ENCODE data around the gene PRADC1. TPM values are rescaled to one million over a fixed set of nuclear protein-coding genes. Genes with fewer than 3 reads are reported as not detected.

The PRADC1 gene
- total RNA-seq, 4 donors from 2014 or later, result 29.0 to 49.0 (median 33.2) TPM

DNA sequence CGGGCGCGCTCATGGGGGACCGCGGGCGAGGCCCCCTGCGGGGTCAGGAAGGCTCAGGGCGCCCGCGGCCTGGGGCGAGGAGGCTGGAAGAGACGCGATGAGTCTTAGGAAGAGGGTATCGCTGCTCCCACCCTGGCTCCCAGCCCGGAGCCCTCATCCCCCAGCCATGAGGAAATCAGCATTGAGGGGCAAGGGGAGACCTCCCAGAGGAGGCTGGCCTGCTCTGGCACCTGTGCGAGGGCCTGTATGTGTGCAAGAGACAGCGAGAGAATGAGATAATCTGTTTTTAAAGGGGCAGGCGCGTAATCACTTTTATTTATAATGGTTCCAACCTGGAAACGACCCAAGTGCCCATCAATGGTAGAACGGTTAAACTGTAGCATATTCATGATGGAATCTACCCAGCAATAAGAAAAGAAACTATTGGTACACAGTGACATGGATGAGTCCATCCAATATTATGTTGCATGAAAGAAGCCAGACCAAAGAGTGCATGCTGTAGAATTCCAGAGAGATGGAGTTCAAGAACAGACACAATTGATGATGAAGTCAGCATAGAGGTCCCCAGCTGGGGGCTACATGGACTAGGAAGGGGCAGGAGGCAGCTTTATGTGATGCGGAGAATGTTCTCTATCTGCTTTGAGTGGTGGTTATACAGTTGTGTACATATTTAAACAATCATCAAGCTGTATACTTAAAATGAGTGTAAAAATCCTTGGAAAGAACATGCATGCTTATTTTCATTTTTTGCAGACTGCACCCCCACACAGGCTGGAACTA is 36.8 kb upstream of the PRADC1 start:
- 48% methylated on average over 9 of the region's 22 CpGs for WGBS
- no peak for DNase-seq (ENCODE audit: extremely low spot score)
- peaks cover 0 to 8% (median 3%) of the 10 kb centered on the region in 4 donors for H3K9me3 ChIP-seq
- intact Hi-C loops (cut with DNase I), result loop anchor here (10.0 kb wide), 1 partner anchor 115 kb away; the partner anchor contains the start of gene ALMS1
- H3K27ac ChIP-seq (replicated peaks in 1 of 4), result no peak overlapping the region
- peaks cover 0 to 3% (median 0%) of the 10 kb centered on the region in 4 donors for H3K36me3 ChIP-seq
- H3K4me3 ChIP-seq, result peak overlapping the region in 3 of 4 donors; percentile 16 to 46 (median 32)
- H3K27me3 ChIP-seq, result peaks cover 4 to 74% (median 20%) of the 10 kb centered on the region in 4 donors
- TF ChIP-seq EP300 (IDR thresholded peaks at IDR 0.05) (no peak), POLR2AphosphoS5 (IDR thresholded peaks at IDR 0.05) (no peak), POLR2A (IDR thresholded peaks at IDR 0.05; ENCODE audit: low read depth) (no peak)
- TF ChIP-seq, protein P1, sequence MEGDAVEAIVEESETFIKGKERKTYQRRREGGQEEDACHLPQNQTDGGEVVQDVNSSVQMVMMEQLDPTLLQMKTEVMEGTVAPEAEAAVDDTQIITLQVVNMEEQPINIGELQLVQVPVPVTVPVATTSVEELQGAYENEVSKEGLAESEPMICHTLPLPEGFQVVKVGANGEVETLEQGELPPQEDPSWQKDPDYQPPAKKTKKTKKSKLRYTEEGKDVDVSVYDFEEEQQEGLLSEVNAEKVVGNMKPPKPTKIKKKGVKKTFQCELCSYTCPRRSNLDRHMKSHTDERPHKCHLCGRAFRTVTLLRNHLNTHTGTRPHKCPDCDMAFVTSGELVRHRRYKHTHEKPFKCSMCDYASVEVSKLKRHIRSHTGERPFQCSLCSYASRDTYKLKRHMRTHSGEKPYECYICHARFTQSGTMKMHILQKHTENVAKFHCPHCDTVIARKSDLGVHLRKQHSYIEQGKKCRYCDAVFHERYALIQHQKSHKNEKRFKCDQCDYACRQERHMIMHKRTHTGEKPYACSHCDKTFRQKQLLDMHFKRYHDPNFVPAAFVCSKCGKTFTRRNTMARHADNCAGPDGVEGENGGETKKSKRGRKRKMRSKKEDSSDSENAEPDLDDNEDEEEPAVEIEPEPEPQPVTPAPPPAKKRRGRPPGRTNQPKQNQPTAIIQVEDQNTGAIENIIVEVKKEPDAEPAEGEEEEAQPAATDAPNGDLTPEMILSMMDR (IDR thresholded peaks at IDR 0.05), result no peak
- peaks cover 7 to 14% (median 13%) of the 10 kb centered on the region in 4 donors for H3K4me1 ChIP-seq

DNA sequence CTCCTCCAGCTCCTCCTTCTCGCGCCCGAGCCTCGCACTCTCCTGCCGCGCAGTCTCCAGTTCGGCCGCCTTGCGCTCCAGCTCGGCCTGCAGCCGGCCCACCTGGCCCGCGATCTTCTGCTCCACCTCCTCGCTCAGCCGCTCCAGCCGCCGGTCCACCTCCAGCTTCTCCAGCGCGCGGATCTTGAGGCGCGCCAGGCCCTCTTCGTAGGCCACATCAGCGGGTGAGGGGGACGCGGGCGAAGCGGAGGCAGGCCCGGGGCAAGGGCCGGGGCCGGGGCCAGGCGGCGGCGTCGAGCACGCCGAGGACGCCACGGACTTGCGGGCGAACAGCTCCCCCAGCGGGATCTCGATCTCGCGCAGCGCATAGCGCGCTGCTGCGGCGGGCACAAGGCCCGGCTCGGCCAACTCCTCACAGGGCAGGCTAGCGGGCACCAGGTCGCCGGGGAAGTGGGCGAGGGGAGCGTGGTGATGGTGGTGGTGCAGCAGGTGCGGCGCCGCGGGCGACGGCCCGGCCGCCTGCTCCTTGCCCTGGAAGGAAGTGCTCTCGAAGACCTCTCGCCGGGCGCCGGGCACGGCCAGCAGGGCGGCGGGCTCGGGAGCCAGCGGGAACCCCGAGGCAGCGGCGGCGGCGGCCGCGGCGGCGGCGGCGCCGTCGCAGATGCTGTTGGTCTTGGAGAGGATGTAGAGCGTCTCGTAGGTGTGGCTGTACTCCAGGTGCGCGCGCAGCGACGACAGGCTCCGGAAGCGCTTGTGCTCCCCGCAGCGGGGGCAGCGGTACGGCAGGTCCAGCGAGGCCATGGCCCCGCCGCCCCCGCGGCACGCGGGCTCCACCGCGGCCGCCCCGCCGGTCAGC is 36.0 kb upstream of the PRADC1 start:
- WGBS, result 18% methylated on average over 14 of the region's 113 CpGs
- Histone ChIP-seq H3K9me3 (peaks cover 0 to 7% (median 2%) of the 10 kb centered on the region in 4 donors), H3K4me1 (peaks cover 7 to 14% (median 13%) of the 10 kb centered on the region in 4 donors), H3K27me3 (peaks cover 4 to 75% (median 20%) of the 10 kb centered on the region in 4 donors), H3K4me3 (peak overlapping the region; percentile 16 to 46 (median 30)), H3K27ac (replicated peaks in 1 of 4) (no peak overlapping the region), H3K36me3 (peaks cover 0 to 3% (median 0%) of the 10 kb centered on the region in 4 donors)
- TF ChIP-seq POLR2AphosphoS5 (IDR thresholded peaks at IDR 0.05) (no peak), EP300 (IDR thresholded peaks at IDR 0.05) (no peak), POLR2A (IDR thresholded peaks at IDR 0.05; ENCODE audit: low read depth) (no peak)
- TF ChIP-seq, protein P1 (IDR thresholded peaks at IDR 0.05), result no peak
- DNase-seq (ENCODE audit: extremely low spot score), result no peak
- intact Hi-C loops (cut with DNase I), result loop anchor here (10.0 kb wide), 1 partner anchor 116 kb away; the partner anchor contains the start of gene ALMS1

DNA sequence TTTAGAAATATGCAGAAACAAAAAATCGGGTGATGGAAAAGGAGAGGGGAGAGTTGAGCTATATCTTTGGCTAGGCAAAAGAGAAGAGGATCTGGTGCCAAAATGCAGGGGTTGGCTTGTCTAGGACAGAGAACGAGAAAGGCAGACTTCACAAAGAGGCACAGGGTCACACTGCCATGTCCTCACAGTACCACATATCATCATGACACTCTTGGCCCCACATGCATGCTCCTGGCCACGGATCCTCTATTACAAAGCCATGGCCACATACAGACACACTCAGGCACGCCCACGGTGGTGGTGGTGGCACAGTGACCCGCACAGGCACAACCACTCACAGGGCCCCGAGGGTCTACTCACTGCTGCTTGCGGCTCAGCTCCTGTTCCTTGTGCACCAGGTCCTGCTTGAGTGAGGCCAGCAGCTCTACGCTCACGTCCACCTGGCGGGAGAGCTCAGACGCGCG is 35.4 kb upstream of the PRADC1 start:
- intact Hi-C loops (cut with DNase I), result loop anchor here (10.0 kb wide), 1 partner anchor 116 kb away; the partner anchor contains the start of gene ALMS1
- peaks cover 0 to under 1% (median 0%) of the 10 kb centered on the region in 4 donors for H3K9me3 ChIP-seq
- H3K36me3 ChIP-seq, result peaks cover 0 to under 1% (median 0%) of the 10 kb centered on the region in 4 donors
- no peak overlapping the region for H3K27ac ChIP-seq (replicated peaks in 1 of 4)
- peaks cover 4 to 75% (median 20%) of the 10 kb centered on the region in 4 donors for H3K27me3 ChIP-seq
- WGBS, result 23% methylated on average over 14 of the region's 14 CpGs
- DNase-seq (ENCODE audit: extremely low spot score), result no peak
- H3K4me1 ChIP-seq, result peaks cover 7 to 14% (median 13%) of the 10 kb centered on the region in 4 donors
- peak overlapping the region; percentile 16 to 46 (median 30) for H3K4me3 ChIP-seq
- TF ChIP-seq EP300 (IDR thresholded peaks at IDR 0.05) (no peak), POLR2A (IDR thresholded peaks at IDR 0.05; ENCODE audit: low read depth) (no peak), POLR2AphosphoS5 (IDR thresholded peaks at IDR 0.05) (no peak)
- TF ChIP-seq, protein P1 (IDR thresholded peaks at IDR 0.05), result no peak

DNA sequence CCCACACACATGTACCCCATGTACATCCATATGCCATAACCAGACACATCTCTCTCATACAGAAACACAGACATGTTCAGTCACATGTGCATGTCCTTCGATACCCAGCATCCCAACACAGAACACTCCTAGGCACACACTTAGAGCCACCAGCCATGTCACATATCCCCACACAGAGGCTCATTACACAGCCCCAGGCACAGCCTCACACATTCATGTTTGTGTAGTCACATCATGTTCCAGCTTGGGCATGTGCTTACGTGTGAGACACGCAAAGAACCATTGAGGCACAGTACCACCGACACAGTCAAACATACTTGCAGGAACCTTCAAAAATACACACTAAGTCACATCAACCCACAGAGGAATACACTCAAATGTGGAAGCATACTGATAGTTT is 34.0 kb upstream of the PRADC1 start:
- TF ChIP-seq POLR2A (IDR thresholded peaks at IDR 0.05; ENCODE audit: low read depth), result no peak
- no peak for TF ChIP-seq POLR2AphosphoS5 (IDR thresholded peaks at IDR 0.05)
- TF ChIP-seq EP300 (IDR thresholded peaks at IDR 0.05), result no peak
- TF ChIP-seq, protein P1 (IDR thresholded peaks at IDR 0.05), result no peak
- 94% methylated on average over 4 of the region's 4 CpGs for WGBS
- H3K27ac ChIP-seq (replicated peaks in 1 of 4), result no peak overlapping the region
- DNase-seq (ENCODE audit: extremely low spot score), result no peak
- H3K4me3 ChIP-seq, result no peak overlapping the region
- H3K36me3 ChIP-seq, result peaks cover 0 to 3% (median 0%) of the 10 kb centered on the region in 4 donors
- H3K4me1 ChIP-seq, result peaks cover 7 to 14% (median 13%) of the 10 kb centered on the region in 4 donors
- H3K27me3 ChIP-seq, result peaks cover 4 to 70% (median 20%) of the 10 kb centered on the region in 4 donors
- H3K9me3 ChIP-seq, result no peaks in the 10 kb centered on the region
- intact Hi-C loops (cut with DNase I), result loop anchor here (10.0 kb wide), 1 partner anchor 118 kb away; the partner anchor contains the start of gene ALMS1

All from esophagus muscularis mucosa (tissue), 4 donors.